ENCODE data around the gene RABAC1. TPM values are rescaled to one million over a fixed set of nuclear protein-coding genes. Genes with fewer than 3 reads are reported as not detected.
"Not testable (repeated sequence)": the region's sequence is repeated elsewhere in the genome, so short reads cannot be mapped to it uniquely, and the experiment has no call there.

The RABAC1 gene
- total and polyA plus RNA-seq, 10 of the 15 experiments (the other 5 are each of a cell fraction or from before 2014, with no cell fraction given) = 10.9 to 115 (median 49.2) TPM

DNA sequence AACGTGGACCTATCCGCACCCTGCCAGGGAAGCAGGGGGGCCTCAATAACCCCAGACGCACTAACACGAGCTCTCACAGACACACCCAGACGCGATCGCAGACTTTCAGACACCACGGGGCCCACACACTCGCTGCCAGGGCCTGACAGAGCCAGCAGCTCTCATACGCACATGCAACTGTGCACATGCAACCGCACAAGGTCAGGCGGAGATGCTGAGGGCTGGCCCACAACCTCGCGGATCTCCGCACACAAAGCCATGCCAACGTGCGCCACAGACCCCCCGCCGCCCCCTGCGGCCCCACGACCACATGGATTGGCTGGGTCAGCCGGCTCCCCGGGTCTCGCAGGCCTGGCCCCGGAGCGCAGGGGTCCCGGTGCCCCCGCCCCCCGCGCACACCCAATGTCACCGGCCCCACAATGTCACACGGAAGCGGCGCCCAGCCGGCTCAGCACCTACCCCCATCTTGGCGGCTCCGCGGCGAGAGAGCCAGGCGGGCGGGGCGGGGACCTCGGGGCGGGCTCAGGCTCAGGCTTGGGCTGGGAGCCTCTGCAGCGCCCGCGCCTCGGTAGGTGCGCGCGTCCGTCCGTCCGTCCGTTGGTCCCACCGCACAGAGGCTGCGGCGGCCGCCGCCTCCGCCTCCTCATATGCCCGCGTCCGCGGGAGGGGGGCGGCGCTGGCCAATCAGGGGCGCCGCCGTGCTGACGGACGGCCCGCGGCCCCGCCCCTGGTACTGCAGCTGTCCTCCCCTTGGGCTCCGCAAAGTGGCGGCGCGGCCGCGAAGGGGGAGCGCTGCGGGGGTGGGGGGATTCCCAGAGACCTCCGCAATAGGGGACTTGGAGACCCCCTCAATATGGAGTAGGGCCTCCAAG lies 34.7 kb upstream of the RABAC1 start, which contains the start of gene ATP1A3 (continued):
- TF ChIP-seq, protein P1, sequence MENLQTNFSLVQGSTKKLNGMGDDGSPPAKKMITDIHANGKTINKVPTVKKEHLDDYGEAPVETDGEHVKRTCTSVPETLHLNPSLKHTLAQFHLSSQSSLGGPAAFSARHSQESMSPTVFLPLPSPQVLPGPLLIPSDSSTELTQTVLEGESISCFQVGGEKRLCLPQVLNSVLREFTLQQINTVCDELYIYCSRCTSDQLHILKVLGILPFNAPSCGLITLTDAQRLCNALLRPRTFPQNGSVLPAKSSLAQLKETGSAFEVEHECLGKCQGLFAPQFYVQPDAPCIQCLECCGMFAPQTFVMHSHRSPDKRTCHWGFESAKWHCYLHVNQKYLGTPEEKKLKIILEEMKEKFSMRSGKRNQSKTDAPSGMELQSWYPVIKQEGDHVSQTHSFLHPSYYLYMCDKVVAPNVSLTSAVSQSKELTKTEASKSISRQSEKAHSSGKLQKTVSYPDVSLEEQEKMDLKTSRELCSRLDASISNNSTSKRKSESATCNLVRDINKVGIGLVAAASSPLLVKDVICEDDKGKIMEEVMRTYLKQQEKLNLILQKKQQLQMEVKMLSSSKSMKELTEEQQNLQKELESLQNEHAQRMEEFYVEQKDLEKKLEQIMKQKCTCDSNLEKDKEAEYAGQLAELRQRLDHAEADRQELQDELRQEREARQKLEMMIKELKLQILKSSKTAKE (IDR thresholded peaks at IDR 0.05; ENCODE audit: low read depth, poor library complexity, severe bottlenecking) = no peak
- TF ChIP-seq WRNIP1 (IDR thresholded peaks at IDR 0.05; ENCODE audit: borderline replicate concordance, low read depth, low read length) = no peak
- no peak for TF ChIP-seq SMC3 (IDR thresholded peaks at IDR 0.05; ENCODE audit: borderline replicate concordance, low read length)
- TF ChIP-seq TBL1XR1 (IDR thresholded peaks at IDR 0.05; ENCODE audit: low read depth, low read length) = no peak
- peak; percentile 26; the same call in 1 of the 2 replicates for TF ChIP-seq CREB1 (IDR thresholded peaks at IDR 0.05; ENCODE audit: low read depth)
- no peak for TF ChIP-seq SMARCA5 (IDR thresholded peaks at IDR 0.05)
- no peak for TF ChIP-seq KAT2A (conservative IDR thresholded peaks at IDR 0.05; ENCODE audit: control insufficient read depth, low read depth, low read length)
- TF ChIP-seq IKZF1 (conservative IDR thresholded peaks at IDR 0.05) = 0 out of 2 replicates have a peak, but pooled peaks have one; percentile 25
- TF ChIP-seq CBFB (IDR thresholded peaks at IDR 0.05; ENCODE audit: low read depth) = no peak
- TF ChIP-seq MEF2B (IDR thresholded peaks at IDR 0.05; ENCODE audit: partially characterized antibody, poor library complexity, severe bottlenecking) = no peak

DNA sequence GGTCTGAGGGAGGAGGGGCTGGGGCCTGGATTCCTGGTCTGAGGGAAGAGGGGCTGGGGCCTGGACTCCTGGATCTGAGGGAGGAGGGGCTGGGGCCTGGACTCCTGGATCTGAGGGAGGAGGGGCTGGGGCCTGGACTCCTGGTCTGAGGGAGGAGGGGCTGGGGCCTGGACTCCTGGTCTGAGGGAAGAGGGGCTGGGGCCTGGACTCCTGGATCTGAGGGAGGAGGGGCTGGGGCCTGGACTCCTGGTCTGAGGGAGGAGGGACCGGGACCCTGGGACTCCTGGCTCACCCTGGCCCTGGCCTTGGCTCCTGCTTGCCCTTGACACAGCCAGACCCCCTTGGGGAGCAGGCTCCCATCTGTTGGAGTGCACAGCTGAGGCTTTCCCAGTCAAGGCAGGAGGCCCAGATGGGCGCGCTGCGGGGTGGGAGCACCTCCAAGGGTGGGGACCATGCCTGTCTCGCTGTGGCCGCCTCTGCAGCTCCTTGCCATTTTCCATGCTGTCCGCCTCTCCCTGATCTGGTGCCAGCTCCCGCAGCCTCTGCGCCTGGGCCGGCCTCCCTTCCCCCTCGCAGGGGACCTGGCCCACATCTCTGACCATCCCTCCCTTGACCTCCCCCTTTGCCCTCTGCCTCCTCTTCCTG lies 32.9 kb upstream of the RABAC1 start:
- 64% methylated on average over 10 of the region's 11 CpGs for WGBS (ENCODE audit: insufficient coverage, insufficient replicate concordance, low lambda C conversion rate, missing lambda C conversion rate)
- POLR2A ChIA-PET; H2AFZ ChIP-seq (ENCODE audit: control insufficient read depth, low read depth, low read length); FAIRE-seq; CTCF ChIA-PET; H3K4me2 ChIP-seq (ENCODE audit: control insufficient read depth, insufficient read depth); in situ Hi-C loops (cut with MboI); SMC1A ChIA-PET (ENCODE audit: uncharacterized antibody, unreplicated experiment); intact Hi-C loops (cut with micrococcal nuclease; ENCODE audit: unreplicated experiment); H3K9me3 ChIP-seq (replicated peaks; ENCODE audit: control insufficient read depth, insufficient read depth, low read length); H3K27me3 ChIP-seq (replicated peaks in 1 of 2; ENCODE audit: control insufficient read depth in 2 of 2, insufficient read depth in 2 of 2, low read length in 1 of 2); DNase-seq (ENCODE audit: low read depth, low spot score); H3K4me3 ChIP-seq; H3K36me3 ChIP-seq (ENCODE audit: control insufficient read depth in 2 of 2, insufficient read depth in 2 of 2, low read length in 1 of 2); RAD21 ChIA-PET (ENCODE audit: unreplicated experiment); BruUV-seq (replicated peaks); H3K9ac ChIP-seq (ENCODE audit: control insufficient read depth, insufficient read depth, low read length); H3K27ac ChIP-seq (ENCODE audit: control insufficient read depth, insufficient read depth); H4K20me1 ChIP-seq (ENCODE audit: control insufficient read depth, insufficient read depth); H3K4me1 ChIP-seq (ENCODE audit: control insufficient read depth, insufficient read depth, low read length); H3K79me2 ChIP-seq (ENCODE audit: control insufficient read depth, insufficient read depth, low read length); ATAC-seq: not testable (repeated sequence)
